ENCODE data around the gene KEAP1. TPM values are rescaled to one million over a fixed set of nuclear protein-coding genes. Genes with fewer than 3 reads are reported as not detected.

The KEAP1 gene
- total RNA-seq, 1 experiment from 2014 or later, result 75.2 TPM

- intact Hi-C loops (cut with micrococcal nuclease), result no loop called here
- Histone ChIP-seq H3K4me3 (replicated peaks in 1 of 2; ENCODE audit: low read depth in 1 of 2, low read length in 2 of 2) (no peak overlapping the region), H3K27ac (ENCODE audit: low read depth, low read length) (no peak overlapping the region), H3K4me1 (ENCODE audit: control insufficient read depth in 1 of 2, insufficient read depth in 2 of 2, low read length in 2 of 2) (no peaks in the 10 kb centered on the region), H4K20me1 (ENCODE audit: insufficient read depth) (no peaks in the 10 kb centered on the region), H3K9me3 (ENCODE audit: control insufficient read depth in 1 of 2, insufficient read depth in 1 of 2, low read depth in 1 of 2, low read length in 2 of 2) (no peaks in the 10 kb centered on the region), H3K9me2 (ENCODE audit: insufficient read depth) (no peaks in the 10 kb centered on the region), H3K27me3 (ENCODE audit: insufficient read depth, low read length) (no peaks in the 10 kb centered on the region), H3K9ac (ENCODE audit: low read length) (no peak overlapping the region), H3K79me2 (ENCODE audit: insufficient read depth, low read length) (peaks cover 68% of the 10 kb centered on the region), H3K4me2 (ENCODE audit: low read length) (no peak overlapping the region), H2AFZ (ENCODE audit: low read depth, low read length, poor library complexity, severe bottlenecking) (no peak overlapping the region), H3K36me3 (ENCODE audit: control insufficient read depth in 1 of 2, insufficient read depth in 2 of 2, low read length in 2 of 2) (peaks cover 24 to 29% of the 10 kb centered on the region in 2 experiments)
- CTCF ChIA-PET, result interaction anchor here (0.7 kb wide), 1 partner anchor 208 kb away, joined by 3 read pairs; no protein-coding TSS in a partner anchor
- DNase-seq (ENCODE audit: low read depth, low spot score) (no peak), ATAC-seq (no peak)
- POLR2A ChIA-PET, result no interaction called here
- no TSS peak for BruUV-seq (replicated peaks)
- RAD21 ChIA-PET (ENCODE audit: low non-redundant PET in 1 of 2, low total read pairs in 2 of 2, uncharacterized antibody in 2 of 2, unreplicated experiment in 2 of 2), result no interaction called here
- no peak for TF ChIP-seq FOSL1 (IDR thresholded peaks at IDR 0.05; ENCODE audit: low read depth)
Observed at GRCh38 chr19:10491472-10492047, 11.6 kb downstream of the KEAP1 start.

DNA sequence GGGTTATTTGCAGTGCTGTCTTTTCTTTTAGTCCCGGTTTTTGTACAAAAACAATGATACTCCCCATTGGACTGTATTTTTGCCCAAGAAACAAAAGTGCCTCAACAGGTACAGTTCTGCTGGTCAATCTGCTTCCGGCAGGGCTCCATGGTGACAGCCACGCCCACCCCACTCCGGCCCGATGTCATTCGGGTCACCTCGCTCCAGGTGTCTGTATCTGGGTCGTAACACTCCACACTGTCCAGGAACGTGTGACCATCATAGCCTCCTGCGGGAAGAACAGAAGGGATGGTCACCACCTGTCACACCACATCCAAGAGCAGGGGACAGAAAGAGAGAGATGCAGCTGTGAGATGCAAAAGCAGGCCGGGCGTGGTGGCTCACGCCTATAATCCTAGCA, 16.6 kb downstream of the KEAP1 start:
- intact Hi-C loops (cut with micrococcal nuclease), result no loop called here
- ATAC-seq, result no peak

More for the DNA sequence above, 16.6 kb downstream of the KEAP1 start:
- Histone ChIP-seq H3K9me3 (ENCODE audit: control insufficient read depth in 1 of 2, insufficient read depth in 1 of 2, low read depth in 1 of 2, low read length in 2 of 2) (no peaks in the 10 kb centered on the region), H3K27me3 (ENCODE audit: insufficient read depth, low read length) (no peaks in the 10 kb centered on the region), H3K9me2 (ENCODE audit: insufficient read depth) (no peaks in the 10 kb centered on the region), H2AFZ (ENCODE audit: low read depth, low read length, poor library complexity, severe bottlenecking) (no peak overlapping the region), H3K79me2 (ENCODE audit: insufficient read depth, low read length) (peaks cover 28% of the 10 kb centered on the region), H3K27ac (ENCODE audit: low read depth, low read length) (no peak overlapping the region), H3K4me1 (ENCODE audit: control insufficient read depth in 1 of 2, insufficient read depth in 2 of 2, low read length in 2 of 2) (peaks cover 0 to 8% of the 10 kb centered on the region in 2 experiments; a peak in 2 of 4 replicates), H4K20me1 (ENCODE audit: insufficient read depth) (no peaks in the 10 kb centered on the region), H3K4me3 (replicated peaks in 1 of 2; ENCODE audit: low read depth in 1 of 2, low read length in 2 of 2) (no peak overlapping the region), H3K36me3 (ENCODE audit: control insufficient read depth in 1 of 2, insufficient read depth in 2 of 2, low read length in 2 of 2) (peaks cover 24 to 33% of the 10 kb centered on the region in 2 experiments), H3K9ac (ENCODE audit: low read length) (no peak overlapping the region), H3K4me2 (ENCODE audit: low read length) (no peak overlapping the region)
- BruUV-seq (replicated peaks), result no TSS peak
- TF ChIP-seq ZNF274 (IDR thresholded peaks at IDR 0.05; ENCODE audit: low read depth, low read length) (no peak), POLR2AphosphoS5 (IDR thresholded peaks at IDR 0.05; ENCODE audit: low read depth, low read length) (no peak), FOSL1 (IDR thresholded peaks at IDR 0.05; ENCODE audit: low read depth) (no peak), CEBPB (IDR thresholded peaks at IDR 0.05; ENCODE audit: low read depth) (no peak), ELF1 (IDR thresholded peaks at IDR 0.05; ENCODE audit: borderline replicate concordance, low read depth) (no peak)
- TF ChIP-seq, protein P1, sequence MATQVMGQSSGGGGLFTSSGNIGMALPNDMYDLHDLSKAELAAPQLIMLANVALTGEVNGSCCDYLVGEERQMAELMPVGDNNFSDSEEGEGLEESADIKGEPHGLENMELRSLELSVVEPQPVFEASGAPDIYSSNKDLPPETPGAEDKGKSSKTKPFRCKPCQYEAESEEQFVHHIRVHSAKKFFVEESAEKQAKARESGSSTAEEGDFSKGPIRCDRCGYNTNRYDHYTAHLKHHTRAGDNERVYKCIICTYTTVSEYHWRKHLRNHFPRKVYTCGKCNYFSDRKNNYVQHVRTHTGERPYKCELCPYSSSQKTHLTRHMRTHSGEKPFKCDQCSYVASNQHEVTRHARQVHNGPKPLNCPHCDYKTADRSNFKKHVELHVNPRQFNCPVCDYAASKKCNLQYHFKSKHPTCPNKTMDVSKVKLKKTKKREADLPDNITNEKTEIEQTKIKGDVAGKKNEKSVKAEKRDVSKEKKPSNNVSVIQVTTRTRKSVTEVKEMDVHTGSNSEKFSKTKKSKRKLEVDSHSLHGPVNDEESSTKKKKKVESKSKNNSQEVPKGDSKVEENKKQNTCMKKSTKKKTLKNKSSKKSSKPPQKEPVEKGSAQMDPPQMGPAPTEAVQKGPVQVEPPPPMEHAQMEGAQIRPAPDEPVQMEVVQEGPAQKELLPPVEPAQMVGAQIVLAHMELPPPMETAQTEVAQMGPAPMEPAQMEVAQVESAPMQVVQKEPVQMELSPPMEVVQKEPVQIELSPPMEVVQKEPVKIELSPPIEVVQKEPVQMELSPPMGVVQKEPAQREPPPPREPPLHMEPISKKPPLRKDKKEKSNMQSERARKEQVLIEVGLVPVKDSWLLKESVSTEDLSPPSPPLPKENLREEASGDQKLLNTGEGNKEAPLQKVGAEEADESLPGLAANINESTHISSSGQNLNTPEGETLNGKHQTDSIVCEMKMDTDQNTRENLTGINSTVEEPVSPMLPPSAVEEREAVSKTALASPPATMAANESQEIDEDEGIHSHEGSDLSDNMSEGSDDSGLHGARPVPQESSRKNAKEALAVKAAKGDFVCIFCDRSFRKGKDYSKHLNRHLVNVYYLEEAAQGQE (IDR thresholded peaks at IDR 0.05; ENCODE audit: low read depth), result no peak
- TF ChIP-seq, protein P2, sequence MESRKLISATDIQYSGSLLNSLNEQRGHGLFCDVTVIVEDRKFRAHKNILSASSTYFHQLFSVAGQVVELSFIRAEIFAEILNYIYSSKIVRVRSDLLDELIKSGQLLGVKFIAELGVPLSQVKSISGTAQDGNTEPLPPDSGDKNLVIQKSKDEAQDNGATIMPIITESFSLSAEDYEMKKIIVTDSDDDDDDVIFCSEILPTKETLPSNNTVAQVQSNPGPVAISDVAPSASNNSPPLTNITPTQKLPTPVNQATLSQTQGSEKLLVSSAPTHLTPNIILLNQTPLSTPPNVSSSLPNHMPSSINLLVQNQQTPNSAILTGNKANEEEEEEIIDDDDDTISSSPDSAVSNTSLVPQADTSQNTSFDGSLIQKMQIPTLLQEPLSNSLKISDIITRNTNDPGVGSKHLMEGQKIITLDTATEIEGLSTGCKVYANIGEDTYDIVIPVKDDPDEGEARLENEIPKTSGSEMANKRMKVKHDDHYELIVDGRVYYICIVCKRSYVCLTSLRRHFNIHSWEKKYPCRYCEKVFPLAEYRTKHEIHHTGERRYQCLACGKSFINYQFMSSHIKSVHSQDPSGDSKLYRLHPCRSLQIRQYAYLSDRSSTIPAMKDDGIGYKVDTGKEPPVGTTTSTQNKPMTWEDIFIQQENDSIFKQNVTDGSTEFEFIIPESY (IDR thresholded peaks at IDR 0.05; ENCODE audit: extremely low read depth, insufficient replicate concordance, low read length), result no peak
- CTCF ChIA-PET, result no interaction called here
- POLR2A ChIA-PET, result no interaction called here
- RAD21 ChIA-PET (ENCODE audit: low non-redundant PET in 1 of 2, low total read pairs in 2 of 2, uncharacterized antibody in 2 of 2, unreplicated experiment in 2 of 2), result no interaction called here
- DNase-seq (ENCODE audit: low read depth, low spot score), result no peak
